Activated CD8-positive, alpha-beta memory T cell treated with anti-CD3 and anti-CD28 coated beads, Interleukin-2, amount 50 U/mL, for 24 hours (primary cell): ENCODE data around the gene SORBS1.
"Not testable (repeated sequence)": the region's sequence is repeated elsewhere in the genome, so short reads cannot be mapped to it uniquely, and the experiment has no call there.

ENCODE experiments used
- DNase-seq: peaks from one replicate; pipeline ENCODE4 v3.0.0-alpha.2; 2020; ENCODE audit errors: extremely low read depth

SORBS1 gene

GRCh38 chr10:95482501-95483233, 78.5 kb downstream of the SORBS1 start:
- no peak for DNase-seq

GRCh38 chr10:95480901-95481491, 80.2 kb downstream of the SORBS1 start:
- no peak for DNase-seq

GRCh38 chr10:95480102-95480900, 80.9 kb downstream of the SORBS1 start:
- no peak for DNase-seq

GRCh38 chr10:95478935-95479334, 82.2 kb downstream of the SORBS1 start:
- no peak for DNase-seq

GRCh38 chr10:95478185-95478584, 83.0 kb downstream of the SORBS1 start:
- DNase-seq = no peak

GRCh38 chr10:95477175-95477520, 84.0 kb downstream of the SORBS1 start:
- DNase-seq = no peak

- no peak for DNase-seq
Measured at GRCh38 chr10:95476469-95477174, 84.5 kb downstream of the SORBS1 start.

GRCh38 chr10:95475827-95476468, 85.2 kb downstream of the SORBS1 start:
- DNase-seq = no peak

GRCh38 chr10:95475003-95475383, 86.2 kb downstream of the SORBS1 start:
- no peak for DNase-seq

- no peak for DNase-seq
Measured at GRCh38 chr10:95474228-95475002, 86.8 kb downstream of the SORBS1 start.

GRCh38 chr10:95472304-95473088, 88.7 kb downstream of the SORBS1 start:
- no peak for DNase-seq

- DNase-seq = no peak
Measured at GRCh38 chr10:95469676-95470075, 91.5 kb downstream of the SORBS1 start.

GRCh38 chr10:95469251-95469650, 91.9 kb downstream of the SORBS1 start:
- no peak for DNase-seq

GRCh38 chr10:95467642-95468041, 93.5 kb downstream of the SORBS1 start:
- DNase-seq = not testable (repeated sequence)

- DNase-seq = no peak
Measured at GRCh38 chr10:95467162-95467599, 94.0 kb downstream of the SORBS1 start.

GRCh38 chr10:95466436-95466835, 94.7 kb downstream of the SORBS1 start:
- no peak for DNase-seq

- no peak for DNase-seq
Measured at GRCh38 chr10:95464280-95464679, 96.9 kb downstream of the SORBS1 start.

- no peak for DNase-seq
Measured at GRCh38 chr10:95462740-95463667, 98.2 kb downstream of the SORBS1 start.

GRCh38 chr10:95461611-95462010, 99.6 kb downstream of the SORBS1 start:
- no peak for DNase-seq
